Fibroblast of the aortic adventitia (primary cell): Measurements from ENCODE around the gene PPP1R1A. TPM values are rescaled to one million over a fixed set of nuclear protein-coding genes. Genes with fewer than 3 reads are reported as not detected.

ENCODE experiments used
- DNase-seq: peaks from one replicate; pipeline ENCODE4 v3.0.0-alpha.2; 2010; ENCODE audit warnings: low read depth
- H3K4me3 ChIP-seq: 2 replicates; pipeline ENCODE4 v1.5.1; 2011; ENCODE audit warnings: low read depth, mild to moderate bottlenecking, control low read depth, low read length, moderate library complexity
- total RNA-seq: library from RNA; depleted of rRNA; stranded (reverse); fragments of >200 nt; gene quantifications from 2 replicates; pipeline ENCODE4 v1.2.3, GENCODE V29; 2012; ENCODE audit warnings: low replicate concordance
- TF ChIP-seq, protein P1 (sequence below): IDR thresholded peaks from 2 replicates; pipeline ENCODE4 v1.5.1; 2011; ENCODE audit warnings: mild to moderate bottlenecking, low read length, control low read depth, inconsistent platforms; ENCODE audit not compliant: insufficient read depth

The PPP1R1A gene, protein sequence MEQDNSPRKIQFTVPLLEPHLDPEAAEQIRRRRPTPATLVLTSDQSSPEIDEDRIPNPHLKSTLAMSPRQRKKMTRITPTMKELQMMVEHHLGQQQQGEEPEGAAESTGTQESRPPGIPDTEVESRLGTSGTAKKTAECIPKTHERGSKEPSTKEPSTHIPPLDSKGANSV
- total RNA-seq = not detected in 2 replicates

DNA sequence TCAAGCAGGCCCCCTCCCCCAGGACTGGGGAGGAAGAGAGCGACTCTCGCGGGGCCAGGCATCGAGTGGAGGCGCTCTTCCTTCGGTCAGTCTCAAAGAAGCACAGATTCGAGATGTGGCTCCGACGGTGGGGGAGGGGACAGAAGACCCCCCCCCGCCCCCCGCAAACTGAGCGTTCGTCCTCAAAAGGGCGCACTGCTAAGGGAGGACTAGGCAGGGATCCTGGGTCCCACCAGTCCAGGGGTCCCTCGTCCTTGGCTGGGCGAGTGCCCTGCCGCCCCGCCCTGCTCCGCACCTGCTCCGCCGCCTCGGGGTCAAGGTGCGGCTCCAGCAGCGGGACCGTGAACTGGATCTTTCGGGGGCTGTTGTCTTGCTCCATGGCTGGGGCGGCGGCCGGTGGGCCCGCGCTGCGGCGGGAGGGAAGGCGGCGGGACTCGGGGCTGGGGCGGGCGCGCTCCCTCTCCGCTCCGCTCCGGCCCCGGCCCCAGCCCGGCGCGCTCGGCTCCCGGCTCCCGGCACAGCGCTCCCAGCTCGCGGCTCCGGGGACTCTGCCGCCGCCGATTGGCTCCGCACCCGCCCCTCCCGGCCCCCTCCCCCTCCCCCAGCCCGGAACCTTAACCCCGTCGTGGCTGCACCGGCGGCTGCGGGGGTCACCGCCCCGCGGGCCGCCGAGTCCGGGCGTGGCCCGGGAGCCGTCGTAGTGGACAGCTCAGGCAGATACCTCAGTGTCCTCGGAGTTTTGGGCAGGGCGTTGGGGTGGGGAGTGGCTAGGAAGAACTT lies at the start of gene PPP1R1A:
Gene PPP1R1A (minus strand): TSS at position 550 of the 780 bp plus-strand sequence. CDS start 171 bp downstream, at position 379.
- H3K4me3 ChIP-seq = no peak within 1 kb of the TSS
- no peak for DNase-seq
- TF ChIP-seq, protein P1, sequence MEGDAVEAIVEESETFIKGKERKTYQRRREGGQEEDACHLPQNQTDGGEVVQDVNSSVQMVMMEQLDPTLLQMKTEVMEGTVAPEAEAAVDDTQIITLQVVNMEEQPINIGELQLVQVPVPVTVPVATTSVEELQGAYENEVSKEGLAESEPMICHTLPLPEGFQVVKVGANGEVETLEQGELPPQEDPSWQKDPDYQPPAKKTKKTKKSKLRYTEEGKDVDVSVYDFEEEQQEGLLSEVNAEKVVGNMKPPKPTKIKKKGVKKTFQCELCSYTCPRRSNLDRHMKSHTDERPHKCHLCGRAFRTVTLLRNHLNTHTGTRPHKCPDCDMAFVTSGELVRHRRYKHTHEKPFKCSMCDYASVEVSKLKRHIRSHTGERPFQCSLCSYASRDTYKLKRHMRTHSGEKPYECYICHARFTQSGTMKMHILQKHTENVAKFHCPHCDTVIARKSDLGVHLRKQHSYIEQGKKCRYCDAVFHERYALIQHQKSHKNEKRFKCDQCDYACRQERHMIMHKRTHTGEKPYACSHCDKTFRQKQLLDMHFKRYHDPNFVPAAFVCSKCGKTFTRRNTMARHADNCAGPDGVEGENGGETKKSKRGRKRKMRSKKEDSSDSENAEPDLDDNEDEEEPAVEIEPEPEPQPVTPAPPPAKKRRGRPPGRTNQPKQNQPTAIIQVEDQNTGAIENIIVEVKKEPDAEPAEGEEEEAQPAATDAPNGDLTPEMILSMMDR = no peak

DNA sequence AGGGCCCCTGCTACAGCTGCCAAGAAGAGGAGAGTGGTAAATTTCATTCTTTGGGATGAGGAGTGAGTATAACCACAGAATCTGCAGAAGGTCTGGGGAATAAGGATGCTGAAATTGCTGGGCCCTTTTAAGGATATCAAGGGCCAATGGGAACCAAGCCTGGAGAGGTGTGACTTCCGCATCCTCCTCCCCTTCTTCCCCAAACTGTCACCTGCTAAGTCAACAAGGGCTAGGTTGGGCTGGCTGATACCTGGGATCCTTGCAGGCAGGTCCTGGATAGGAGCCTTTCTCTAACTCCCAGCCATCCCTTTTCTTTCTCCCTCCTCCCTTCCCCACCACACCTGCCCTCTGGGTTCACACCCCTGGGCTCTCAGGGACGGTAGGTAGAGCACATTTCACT lies 46.3 kb upstream of the PPP1R1A start, which contains the start of gene LACRT:
Gene LACRT (minus strand): TSS at position 101 of the 400 bp plus-strand sequence. CDS start 54 bp downstream, at position 47.
- DNase-seq = no peak
- TF ChIP-seq, protein P1 = no peak

DNA sequence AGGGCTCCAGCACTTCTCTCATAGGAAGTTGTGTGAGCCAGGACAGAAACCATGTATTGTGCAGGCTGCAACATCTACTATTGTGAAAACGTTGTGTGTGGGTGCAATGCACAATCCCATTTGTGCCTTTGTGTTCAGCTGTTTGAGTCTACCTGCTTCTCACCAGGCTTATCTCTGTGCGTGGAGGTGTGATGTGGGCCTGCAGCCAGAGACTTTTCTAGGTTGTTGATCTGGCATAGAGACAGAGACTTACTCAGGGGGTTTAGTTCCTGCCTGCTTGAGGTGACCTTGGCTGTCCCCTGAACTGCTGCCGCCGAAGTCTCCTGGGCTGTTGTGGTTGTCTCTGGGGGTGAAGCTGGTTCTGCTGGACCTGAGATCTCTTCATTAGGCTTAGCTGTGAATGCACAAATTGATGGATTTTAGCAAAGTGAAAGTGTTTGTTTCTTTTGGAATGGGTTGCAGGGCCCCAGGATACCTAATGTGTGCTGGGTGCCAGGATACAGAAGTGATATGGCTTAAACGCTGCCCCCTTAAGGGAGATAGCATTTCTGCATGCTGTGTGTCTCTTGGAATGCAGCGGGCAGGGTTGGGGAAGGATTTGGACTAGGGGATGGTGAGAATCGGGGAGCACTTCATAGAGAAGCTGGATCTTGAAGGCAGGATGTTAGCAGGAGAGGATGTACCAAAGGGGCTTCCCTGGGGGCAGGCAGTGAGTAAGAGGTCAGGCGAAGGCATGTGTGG lies 43.7 kb upstream of the PPP1R1A start:
- H3K4me3 ChIP-seq = no peak overlapping the region
- DNase-seq = no peak
- TF ChIP-seq, protein P1 = no peak

More for the DNA sequence above, 46.3 kb upstream of the PPP1R1A start, which contains the start of gene LACRT:
- no peak within 1 kb of the TSS for H3K4me3 ChIP-seq

DNA sequence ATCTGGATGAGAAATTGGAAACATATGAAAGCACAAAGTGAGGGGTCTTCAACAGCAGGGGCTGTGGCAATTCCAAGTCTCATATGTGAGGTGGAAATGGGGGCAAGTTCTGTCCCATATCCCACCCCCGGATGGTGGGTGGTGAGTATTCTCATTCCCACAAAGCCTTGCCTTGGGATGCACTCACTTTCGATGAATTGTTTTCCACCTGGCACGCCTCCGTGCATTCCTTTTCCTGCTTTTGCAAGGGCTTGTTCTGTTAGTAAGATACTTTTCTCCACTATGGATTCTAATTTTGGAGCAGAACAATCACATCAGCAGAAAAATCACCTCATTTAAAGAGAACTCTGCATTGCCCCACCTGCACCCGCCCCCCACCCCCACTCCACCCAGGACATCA lies 43.1 kb upstream of the PPP1R1A start:
- DNase-seq = no peak
- TF ChIP-seq, protein P1 = no peak
- H3K4me3 ChIP-seq = no peak overlapping the region

DNA sequence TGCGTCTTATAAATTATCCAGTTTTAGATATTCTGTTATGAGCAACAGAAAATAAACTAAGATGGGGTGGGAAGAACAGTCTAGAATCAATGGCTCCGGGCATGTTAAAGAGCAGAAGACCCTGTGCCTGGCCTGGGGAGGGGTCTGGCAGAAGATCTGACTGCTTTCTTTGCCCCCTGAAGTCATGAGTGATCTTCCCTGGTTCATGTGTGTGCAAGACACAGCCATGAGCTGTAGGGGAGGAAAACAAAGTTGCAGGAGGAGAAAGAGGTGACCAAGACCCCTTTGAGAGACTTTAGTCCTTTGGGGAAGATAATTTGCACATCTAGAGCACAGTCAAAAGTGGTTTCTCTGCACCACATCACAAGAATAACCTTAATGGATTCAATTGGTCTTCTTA lies 41.5 kb upstream of the PPP1R1A start:
- TF ChIP-seq, protein P1 = no peak
- no peak overlapping the region for H3K4me3 ChIP-seq
- DNase-seq = no peak

DNA sequence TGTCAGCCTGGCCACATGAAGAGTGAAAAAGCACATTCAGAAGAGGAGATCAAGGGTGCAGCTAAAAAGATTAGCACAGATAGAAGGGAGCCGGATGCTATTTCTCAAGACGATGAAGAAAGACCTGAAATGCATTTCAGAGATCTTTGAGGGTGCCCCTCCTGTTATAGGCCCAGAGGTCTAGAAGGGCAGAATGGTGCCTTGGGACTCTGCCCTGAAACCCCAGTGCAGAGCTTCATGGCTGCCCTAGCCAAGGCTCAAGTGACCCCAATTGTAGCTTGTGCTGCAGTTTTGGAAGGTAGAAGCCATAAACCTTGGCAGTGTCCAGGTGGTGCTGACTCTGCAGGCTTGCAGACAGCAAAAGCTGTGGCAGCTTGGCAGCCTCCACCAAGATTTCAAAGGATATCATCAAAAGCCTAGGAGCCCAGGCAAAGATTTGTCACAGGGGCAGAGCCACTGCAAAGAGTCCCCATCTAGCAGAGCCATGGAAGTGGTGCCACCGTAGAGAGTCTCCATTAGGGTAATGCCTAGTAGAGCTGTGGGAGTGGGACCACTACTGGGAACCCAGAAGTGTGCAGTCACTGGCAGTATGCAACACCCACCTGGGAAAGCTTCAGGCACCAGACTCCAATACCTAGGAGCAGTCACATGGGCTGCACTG lies 39.9 kb upstream of the PPP1R1A start:
- no peak for DNase-seq
- no peak overlapping the region for H3K4me3 ChIP-seq
- TF ChIP-seq, protein P1 = no peak
